Dermis microvascular lymphatic vessel endothelial cell (primary cell): ENCODE data around the gene PRKN. TPM values are rescaled to one million over a fixed set of nuclear protein-coding genes. Genes with fewer than 3 reads are reported as not detected.

Experiments
- DNase-seq, 2 donors: peaks; one replicate each; pipeline versions ENCODE4 v3.0.0 to v3.0.0-alpha.2; 2010; ENCODE audit warnings: low read depth in 2 of 2
- total RNA-seq: library from RNA; depleted of rRNA; stranded (reverse); fragments of >200 nt; gene quantifications from 2 replicates; pipeline ENCODE4 v1.2.1, GENCODE V29; 2014

The PRKN gene
- total RNA-seq, 1 donor from 2014 or later: 0.39 TPM

DNA sequence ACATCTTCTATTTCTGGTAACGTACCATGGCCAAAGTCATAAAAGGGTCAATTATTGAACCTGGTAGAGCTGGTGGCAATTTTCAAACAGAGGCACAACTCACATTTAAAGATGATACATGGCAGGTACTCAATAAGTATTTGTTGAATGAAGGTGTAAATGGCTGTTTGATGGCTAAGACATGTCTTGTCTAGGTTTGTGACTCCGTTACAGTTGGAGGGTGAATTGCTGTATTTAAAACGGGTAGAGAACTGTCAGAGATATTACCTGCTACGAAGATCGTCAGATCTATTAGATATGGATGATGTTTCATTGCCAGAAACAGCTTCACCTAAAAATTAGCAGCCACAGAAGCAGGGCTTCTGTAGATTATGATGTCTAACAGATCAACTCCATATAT lies 601.9 kb downstream of the PRKN start:
- DNase-seq: no peak

GRCh38 chr6:162124710-162125435 lies 602.7 kb downstream of the PRKN start:
- DNase-seq: no peak

DNA sequence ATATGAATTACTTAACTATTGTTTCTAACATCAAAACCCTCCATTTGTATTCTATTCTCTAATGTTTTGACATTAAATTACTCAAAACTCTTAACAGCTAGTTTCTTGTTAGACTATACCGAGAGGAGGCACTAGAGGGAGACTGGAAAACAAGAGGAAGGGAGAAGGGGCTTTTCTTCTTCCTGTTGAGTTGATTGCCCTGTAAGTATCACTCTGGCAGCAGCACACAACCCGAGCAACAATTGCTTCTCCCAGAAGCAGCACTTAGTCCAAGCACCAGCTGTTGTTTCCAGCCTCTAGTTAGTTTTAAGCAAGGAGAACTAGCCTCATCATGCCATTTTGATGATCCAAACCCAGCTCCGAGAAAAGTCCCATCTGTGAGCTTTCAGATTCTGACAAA lies 603.8 kb downstream of the PRKN start:
- DNase-seq: no peak

DNA sequence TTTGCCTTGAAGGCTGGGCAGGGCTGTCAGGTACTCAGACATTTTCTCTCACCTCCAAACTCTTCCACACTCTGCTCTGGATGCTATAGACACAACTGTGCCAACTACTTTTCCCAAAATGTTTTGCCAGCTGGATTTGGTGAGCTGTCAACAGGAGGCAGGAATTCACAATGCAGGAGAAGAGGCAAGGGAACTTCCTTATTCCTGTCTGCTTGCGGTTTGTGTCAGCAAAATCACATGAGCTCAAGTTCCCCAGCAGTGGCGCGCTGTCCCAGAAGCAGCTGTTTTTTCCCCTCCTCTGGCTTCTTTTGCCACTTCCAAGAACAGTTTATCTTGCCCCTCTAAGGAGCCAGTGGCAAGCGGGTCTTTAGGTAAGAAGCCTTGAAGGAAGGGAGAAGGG lies 608.2 kb downstream of the PRKN start:
- no peak for DNase-seq

GRCh38 chr6:162118706-162119105 lies 608.9 kb downstream of the PRKN start:
- no peak for DNase-seq

DNA sequence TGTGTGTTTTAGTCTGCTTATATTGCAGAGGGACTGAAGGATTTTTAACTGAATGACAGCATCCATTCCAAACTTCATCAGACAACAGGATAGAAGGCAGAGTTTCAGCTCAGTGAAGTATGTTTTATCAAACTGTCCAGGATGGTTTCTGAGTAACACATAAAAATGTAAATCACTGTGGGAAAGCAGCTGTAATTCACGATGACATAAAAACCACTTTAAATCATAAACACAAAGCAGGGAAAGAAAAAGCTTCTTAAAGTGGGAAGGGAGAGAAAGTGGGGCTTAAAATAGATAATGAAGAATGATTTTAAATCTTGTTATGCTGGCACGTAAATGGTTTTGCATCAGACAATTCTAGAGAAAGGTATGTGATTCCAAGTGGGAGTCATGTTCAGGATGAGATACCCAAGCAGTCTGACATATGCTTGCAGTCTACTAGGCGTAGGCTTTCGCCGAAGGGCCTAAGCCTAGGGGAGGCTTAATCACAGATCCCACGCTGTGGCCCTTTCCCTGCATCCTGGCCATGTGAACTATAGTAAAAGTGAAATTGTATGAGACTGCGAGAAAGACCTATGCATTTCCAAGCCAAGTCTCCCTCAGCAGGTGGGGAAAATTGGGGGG lies 610.6 kb downstream of the PRKN start:
- no peak for DNase-seq

DNA sequence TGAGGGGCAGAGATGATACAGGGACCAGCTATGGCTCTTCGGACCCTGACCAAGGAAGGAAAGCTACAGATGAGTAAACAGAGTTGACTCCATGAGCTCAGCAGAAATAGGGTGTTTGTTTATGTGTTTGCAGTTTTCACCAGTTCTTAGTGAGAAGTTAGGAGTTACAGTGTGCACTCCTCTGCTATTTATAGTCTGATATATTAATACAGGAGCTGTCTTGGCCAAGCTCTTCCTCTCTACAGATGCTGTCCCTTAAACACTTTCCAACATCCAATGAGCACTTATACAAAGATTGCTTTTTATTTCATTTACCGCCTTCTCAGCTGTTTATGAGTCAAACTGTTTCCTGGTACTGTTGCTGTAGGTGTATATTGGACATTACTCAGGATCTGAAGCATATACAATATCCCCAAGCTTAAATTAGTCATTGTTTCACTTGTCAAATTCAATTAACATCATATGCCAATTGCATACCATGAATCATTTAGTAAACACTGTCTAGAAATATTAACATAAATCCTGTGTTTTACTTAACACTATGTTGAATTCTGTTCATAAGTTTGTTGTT lies 618.0 kb downstream of the PRKN start:
- no peak for DNase-seq

- DNase-seq: no peak
Observed at GRCh38 chr6:162108041-162108440, 619.5 kb downstream of the PRKN start.

GRCh38 chr6:162100096-162100495 lies 627.5 kb downstream of the PRKN start:
- DNase-seq: no peak

- DNase-seq: no peak
Observed at GRCh38 chr6:162099685-162100084, 627.9 kb downstream of the PRKN start.

DNA sequence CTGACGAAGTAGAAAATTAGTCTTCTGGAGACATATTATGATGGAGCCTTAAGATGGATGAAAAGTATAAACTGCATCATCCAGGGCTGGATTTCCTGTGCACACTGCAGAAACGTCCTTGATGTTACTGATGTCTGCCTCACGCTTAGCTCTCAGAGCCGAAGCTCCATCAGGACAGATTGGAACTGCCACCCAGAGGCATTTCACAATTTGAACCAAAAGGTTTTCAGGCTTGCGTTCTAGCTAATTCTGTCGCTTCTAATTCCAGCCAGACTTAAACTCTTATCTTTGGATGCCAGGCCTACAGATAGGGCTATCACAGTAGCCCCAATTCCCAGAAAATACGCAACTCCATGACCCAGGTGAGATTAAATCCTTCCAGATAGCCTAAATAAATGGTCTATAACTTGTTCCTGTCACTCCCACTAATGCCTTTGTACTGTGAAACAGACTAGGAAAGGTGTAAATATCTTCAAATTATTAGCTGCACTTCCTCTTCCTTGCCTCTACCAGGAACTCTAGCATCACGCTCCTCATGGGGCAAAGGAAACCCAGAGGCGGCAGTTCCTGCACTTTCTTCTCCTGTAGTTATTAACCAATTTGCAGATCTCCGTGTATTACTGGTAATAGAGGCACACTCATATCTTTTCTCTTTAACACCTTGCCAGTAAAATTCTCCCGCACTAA lies 634.6 kb downstream of the PRKN start:
- DNase-seq: no peak

DNA sequence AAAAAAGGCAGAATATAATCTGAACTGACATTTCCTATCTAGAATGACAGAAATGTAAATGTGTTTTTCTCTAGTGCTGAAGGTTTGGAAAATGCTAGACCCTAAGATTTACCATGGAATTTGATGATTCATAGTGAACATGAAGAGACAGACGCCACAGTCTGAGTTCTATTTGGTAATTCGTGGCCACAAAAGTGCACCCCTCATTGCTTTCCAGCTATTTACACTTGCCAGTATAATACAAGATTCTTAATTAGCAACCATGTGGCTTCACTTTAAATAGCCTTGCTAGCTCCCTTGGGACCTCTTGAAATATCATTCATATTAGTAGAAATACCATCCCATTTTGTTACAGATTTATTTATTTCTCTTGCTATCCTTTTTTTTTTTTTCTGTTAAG lies 636.8 kb downstream of the PRKN start:
- no peak for DNase-seq

DNA sequence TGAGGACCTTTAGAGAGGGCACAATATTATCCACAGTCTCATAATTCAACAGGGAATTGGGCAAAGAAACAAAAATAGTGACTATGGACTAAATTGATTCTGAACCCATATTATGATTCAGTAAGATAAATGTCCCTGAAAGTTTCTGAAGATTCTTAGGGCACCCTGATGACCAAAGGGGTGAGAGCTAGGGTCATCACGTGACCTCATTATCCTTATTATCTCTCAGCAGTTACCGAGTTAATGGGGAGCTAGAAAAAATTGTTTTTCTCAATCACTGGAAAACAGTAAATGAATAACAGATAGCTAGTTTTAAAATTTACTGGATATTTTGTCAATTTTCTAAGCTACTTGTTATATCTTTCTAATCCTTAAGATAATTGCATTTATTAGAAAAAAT lies 639.5 kb downstream of the PRKN start:
- no peak for DNase-seq

DNA sequence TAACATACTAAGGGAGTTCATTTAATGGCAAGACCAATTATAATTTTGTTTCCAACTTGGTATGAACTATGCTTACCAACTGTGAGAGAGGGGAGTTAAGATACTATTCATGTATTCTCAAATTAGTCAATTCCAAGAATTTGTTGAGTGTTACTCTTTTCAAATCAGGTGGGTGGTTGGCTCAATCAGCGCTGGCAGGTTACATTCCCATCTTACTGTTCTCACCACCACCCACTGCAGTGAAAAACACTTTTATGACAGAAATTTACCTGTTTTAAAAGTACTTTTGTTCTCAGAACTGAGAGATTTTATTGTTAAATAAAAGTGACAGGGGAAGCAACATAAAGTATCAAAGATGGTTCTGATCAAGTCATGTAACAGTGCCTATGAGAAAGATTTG lies 642.0 kb downstream of the PRKN start:
- DNase-seq: no peak

DNA sequence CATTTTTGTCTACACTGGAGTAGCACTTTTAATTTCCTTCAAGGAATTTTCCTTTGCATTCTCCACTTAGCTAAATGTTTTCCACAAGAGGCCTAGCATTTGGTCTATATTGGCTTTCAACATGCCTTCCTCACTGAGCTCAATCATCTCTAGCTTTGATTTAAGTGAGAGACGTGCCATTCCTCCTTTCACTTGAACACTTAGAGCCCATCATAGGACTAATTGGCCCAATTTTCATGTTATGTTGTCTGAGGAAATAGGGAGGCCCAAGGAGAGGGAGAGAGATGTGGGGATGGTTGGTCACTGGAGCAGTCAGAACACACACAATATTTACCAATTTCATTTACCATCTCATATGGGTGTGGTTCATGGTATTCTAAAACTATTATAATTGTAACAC lies 645.0 kb downstream of the PRKN start:
- no peak for DNase-seq

DNA sequence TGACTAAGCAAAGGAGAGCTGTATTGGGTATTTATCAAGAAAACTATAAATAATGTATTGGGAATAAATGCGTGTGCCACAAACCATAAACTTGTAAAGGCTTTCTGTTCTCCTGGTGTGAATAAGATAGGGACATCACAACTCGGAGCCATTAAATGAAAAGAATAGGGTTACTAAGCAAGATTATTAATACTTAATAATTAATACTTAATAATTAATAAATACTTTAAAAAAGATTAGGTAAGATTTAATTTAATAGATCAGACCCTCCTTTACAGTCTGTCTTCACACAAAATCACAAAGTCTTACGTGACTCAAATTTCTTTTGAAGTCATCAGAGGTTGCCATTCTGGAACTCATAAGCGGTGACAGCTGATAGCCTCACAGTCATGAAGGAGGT lies 648.9 kb downstream of the PRKN start:
- DNase-seq: no peak

- no peak for DNase-seq
Observed at GRCh38 chr6:162078126-162078525, 649.4 kb downstream of the PRKN start.

GRCh38 chr6:162076816-162077215 lies 650.8 kb downstream of the PRKN start:
- DNase-seq: no peak

GRCh38 chr6:162074641-162075275 lies 652.8 kb downstream of the PRKN start:
- DNase-seq: no peak

DNA sequence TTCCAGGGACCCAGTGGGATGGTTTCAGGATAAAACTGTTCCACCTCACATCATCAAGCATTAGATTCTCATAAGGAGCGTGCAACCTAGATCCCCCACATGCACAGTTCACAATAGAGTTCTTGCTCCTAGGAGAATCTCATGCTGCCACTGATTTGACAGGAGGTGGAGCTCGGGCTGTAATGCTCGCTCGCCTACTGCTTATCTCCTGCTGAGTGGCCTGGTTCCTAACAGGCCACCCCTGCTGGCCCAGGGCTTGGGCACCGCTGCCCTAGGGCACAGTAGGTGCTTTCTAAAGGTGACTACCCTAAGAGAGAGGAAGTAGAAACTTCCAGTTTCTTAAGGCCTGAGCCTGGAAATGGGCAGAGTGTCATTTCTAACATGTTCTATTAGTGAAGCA lies 656.9 kb downstream of the PRKN start:
- no peak for DNase-seq

DNA sequence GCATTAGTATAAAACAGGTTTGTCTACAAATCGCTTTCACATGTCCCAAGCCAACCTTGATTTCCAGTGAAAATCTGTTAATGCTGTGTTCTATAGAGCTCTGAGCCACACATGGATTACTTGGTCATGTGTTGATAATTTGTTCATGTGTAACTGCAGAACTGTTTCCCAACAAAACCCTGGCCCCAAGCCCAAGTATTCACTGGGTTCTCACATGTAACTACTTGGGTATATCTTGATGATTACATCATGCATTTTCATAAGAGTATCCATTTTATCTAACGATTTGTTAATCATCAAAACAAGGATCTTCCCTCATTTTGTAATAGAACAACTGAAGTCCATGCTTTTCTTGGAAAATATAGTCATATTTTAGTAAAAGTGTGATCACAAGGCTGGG lies 657.6 kb downstream of the PRKN start:
- DNase-seq: no peak

- no peak for DNase-seq
Observed at GRCh38 chr6:162068340-162068739, 659.2 kb downstream of the PRKN start.
